Measurements from ENCODE around the gene PDF. TPM values are rescaled to one million over a fixed set of nuclear protein-coding genes. Genes with fewer than 3 reads are reported as not detected.

PDF gene
- total RNA-seq = 13.7 and 18.2 TPM in 2 replicates

GRCh38 chr16:69330286-69331109, at the start of gene PDF:
Gene PDF (minus strand): TSS chr16:69330588. CDS start chr16:69330570, 18 bp downstream.

GRCh38 chr16:69351309-69352027, 21.1 kb upstream of the PDF start, which contains the start of gene TMED6:
Gene TMED6 (minus strand): TSS chr16:69351786. CDS start chr16:69351753, 33 bp downstream.

GRCh38 chr16:69339289-69340094, 9.1 kb upstream of the PDF start, which contains the start of the genes COG8 and NIP7:
Gene COG8 (minus strand): TSS chr16:69339564. CDS start chr16:69339552, 12 bp downstream.
Gene NIP7 (plus strand): TSS chr16:69339772. CDS start chr16:69339830, 58 bp downstream.

GRCh38 chr16:69310653-69311532, 19.5 kb downstream of the PDF start, which contains the start of gene VPS4A:
Gene VPS4A (plus strand): TSS chr16:69311350. CDS start chr16:69311512, 162 bp downstream.

Other genes with a start within 250 kb of the PDF start
- gene HAS3, start 224.9 kb downstream of the PDF start, total RNA-seq = 0.66 and 1.5 TPM in 2 replicates
- gene CHTF8, start 198.0 kb downstream of the PDF start, total RNA-seq = 66.7 and 69.1 TPM in 2 replicates
- 16.5 and 17.6 TPM in 2 replicates for gene UTP4, start 197.9 kb downstream of the PDF start, total RNA-seq
- gene SNTB2, start 143.4 kb downstream of the PDF start, total RNA-seq = 69.4 and 127 TPM in 2 replicates
- 31.6 and 33.3 TPM in 2 replicates for gene VPS4A, start 19.2 kb downstream of the PDF start, total RNA-seq
- gene COG8, start 9.0 kb upstream of the PDF start, total RNA-seq = 43.3 and 73.3 TPM in 2 replicates
- 17.9 and 19.6 TPM in 2 replicates for gene NIP7, start 9.2 kb upstream of the PDF start, total RNA-seq
- gene TMED6, start 21.2 kb upstream of the PDF start, total RNA-seq = 0.29 and 0.66 TPM in 2 replicates
- 9.6 and 11.4 TPM in 2 replicates for gene TERF2, start 55.4 kb upstream of the PDF start, total RNA-seq
- gene CYB5B, start 94.0 kb upstream of the PDF start, total RNA-seq = 54.1 and 94.8 TPM in 2 replicates
- gene NFAT5, start 235.4 kb upstream of the PDF start, total RNA-seq = 24.3 and 27.9 TPM in 2 replicates

All from smooth muscle cell of trachea (primary cell).